Prostate gland (tissue), 2 donors: ENCODE results near the gene RUBCN. TPM values are rescaled to one million over a fixed set of nuclear protein-coding genes. Genes with fewer than 3 reads are reported as not detected.
"Not testable (repeated sequence)": the region's sequence is repeated elsewhere in the genome, so short reads cannot be mapped to it uniquely, and the experiment has no call there.

ENCODE experiments used
- DNase-seq: peaks from one replicate; pipeline ENCODE4 v3.0.0-alpha.2; 2019; ENCODE audit warnings: low spot score
- H3K27ac ChIP-seq, 2 donors: fragments of 200-600 bp; sonication (generic); 2 replicates each; pipeline ENCODE4 v1.5.1; 2017 to 2019
- H3K27me3 ChIP-seq: fragments of 200-600 bp; sonication (generic); replicated peaks from 2 replicates; pipeline ENCODE4 v1.5.1; 2019; ENCODE audit not compliant: insufficient read depth
- H3K36me3 ChIP-seq, 2 donors: fragments of 200-600 bp; sonication (generic); 1 replicate in 1 of 2; 2 replicates in 1 of 2; pipeline versions ENCODE4 v1.5.1 to v1.8.1; 2017 to 2019
- H3K4me1 ChIP-seq: fragments of 200-600 bp; sonication (generic); replicated peaks from 2 replicates; pipeline ENCODE4 v1.5.1; 2019
- H3K4me3 ChIP-seq, 2 donors: fragments of 200-600 bp; sonication (generic); 2 replicates each; pipeline ENCODE4 v1.5.1; 2017 to 2019
- H3K9me3 ChIP-seq: fragments of 200-600 bp; sonication (generic); 2 replicates; pipeline ENCODE4 v1.5.1; 2017
- CTCF ChIP-seq, 4 experiments: fragments of 200-600 bp in 2 of 4; fragments of 450-650 bp in 2 of 4; sonication (generic) in 2 of 4; IDR thresholded peaks; 1 replicate in 3 of 4; 2 replicates in 1 of 4; pipeline ENCODE4 v1.5.1; 2016 to 2019; ENCODE audit warnings: antibody characterized with exemption in 4 of 4, mild to moderate bottlenecking in 2 of 4, moderate library complexity in 2 of 4
- POLR2A ChIP-seq: fragments of 450-650 bp; IDR thresholded peaks from one replicate; pipeline ENCODE4 v1.6.1; 2016; ENCODE audit warnings: antibody characterized with exemption, mild to moderate bottlenecking
- POLR2AphosphoS5 ChIP-seq: sonication (generic); formaldehyde crosslinking; IDR thresholded peaks from one replicate; pipeline ENCODE4 v1.6.1; 2017; ENCODE audit warnings: antibody characterized with exemption
- WGBS: methylation state at CpG from one replicate; pipeline ENCODE4 v1.1.5; 2018; 5-methylcytosine and 5-hydroxymethylcytosine counted together
- intact Hi-C: fragments of 100-400 bp; cut with DNase I; formaldehyde crosslinking; loops from one replicate; pipeline ENCODE4 v1.14.2; 2022
- total RNA-seq, 2 donors: library from RNA; depleted of rRNA; stranded (reverse); fragments of >200 nt; gene quantifications; one replicate each; pipeline ENCODE4 v1.1.0, GENCODE V29; 2016

The RUBCN gene
- total RNA-seq, 2 donors from 2014 or later: 32.2 to 121 TPM

GRCh38 chr3:197736010-197736490 lies 654 bp downstream of the RUBCN start:
- DNase-seq: no peak
- 2% methylated on average over 17 of the region's 17 CpGs for WGBS

GRCh38 chr3:197734667-197735318 lies 1.9 kb downstream of the RUBCN start:
- Histone ChIP-seq H3K27me3 (no peaks in the 10 kb centered on the region), H3K9me3 (no peaks in the 10 kb centered on the region), H3K4me3 (no peak overlapping the region), H3K36me3 (no peaks in the 10 kb centered on the region), H3K4me1 (no peaks in the 10 kb centered on the region), H3K27ac (no peak overlapping the region)
- 91% methylated on average over 7 of the region's 7 CpGs for WGBS
- no peak for DNase-seq
- intact Hi-C loops: no loop called here
- no peak for TF ChIP-seq POLR2A
- TF ChIP-seq CTCF (IDR thresholded peaks at IDR 0.05): no peak
- no peak for TF ChIP-seq POLR2AphosphoS5

More at GRCh38 chr3:197736010-197736490, 654 bp downstream of the RUBCN start:
- Histone ChIP-seq H3K4me1 (no peaks in the 10 kb centered on the region), H3K27me3 (no peaks in the 10 kb centered on the region), H3K36me3 (no peaks in the 10 kb centered on the region), H3K9me3 (no peaks in the 10 kb centered on the region), H3K4me3 (peak overlapping the region; percentile 94 to 95), H3K27ac (peak overlapping the region; percentile 84 to 85)
- intact Hi-C loops: no loop called here
- TF ChIP-seq POLR2A: no peak
- TF ChIP-seq POLR2AphosphoS5: no peak
- no peak for TF ChIP-seq CTCF (IDR thresholded peaks at IDR 0.05)

- no peaks in the 10 kb centered on the region for H3K36me3 ChIP-seq
- no peaks in the 10 kb centered on the region for H3K9me3 ChIP-seq
- 92% methylated on average over 4 of the region's 4 CpGs for WGBS
- no peak overlapping the region for H3K4me3 ChIP-seq
- H3K27ac ChIP-seq: no peak overlapping the region
- DNase-seq: no peak
- TF ChIP-seq CTCF (IDR thresholded peaks at IDR 0.05): no peak
- TF ChIP-seq POLR2A: no peak
- no peak for TF ChIP-seq POLR2AphosphoS5
- H3K27me3 ChIP-seq: no peaks in the 10 kb centered on the region
- H3K4me1 ChIP-seq: no peaks in the 10 kb centered on the region
- intact Hi-C loops: no loop called here
These were observed 3.7 kb downstream of the RUBCN start for GRCh38 chr3:197733042-197733441.

- WGBS: 95% methylated on average over 13 of the region's 27 CpGs
- H3K4me3 ChIP-seq, H3K36me3 ChIP-seq, H3K27ac ChIP-seq, H3K9me3 ChIP-seq, H3K4me1 ChIP-seq, intact Hi-C loops, H3K27me3 ChIP-seq, DNase-seq: not testable (repeated sequence)
These were observed 5.2 kb downstream of the RUBCN start for GRCh38 chr3:197731483-197731882.

- DNase-seq, H3K36me3 ChIP-seq, H3K4me3 ChIP-seq, H3K4me1 ChIP-seq, H3K27me3 ChIP-seq, H3K9me3 ChIP-seq, intact Hi-C loops, H3K27ac ChIP-seq: not testable (repeated sequence)
- 93% methylated on average over 5 of the region's 5 CpGs for WGBS
These were observed 5.9 kb downstream of the RUBCN start for GRCh38 chr3:197730770-197731169.

- no peaks in the 10 kb centered on the region for H3K9me3 ChIP-seq
- H3K4me3 ChIP-seq: no peak overlapping the region
- no peak overlapping the region for H3K27ac ChIP-seq
- 91% methylated on average over 2 of the region's 2 CpGs for WGBS
- H3K27me3 ChIP-seq: no peaks in the 10 kb centered on the region
- H3K4me1 ChIP-seq: no peaks in the 10 kb centered on the region
- TF ChIP-seq CTCF (IDR thresholded peaks at IDR 0.05) (no peak), POLR2AphosphoS5 (no peak), POLR2A (no peak)
- intact Hi-C loops: no loop called here
- no peak for DNase-seq
- no peaks in the 10 kb centered on the region for H3K36me3 ChIP-seq
These were observed 6.5 kb downstream of the RUBCN start for GRCh38 chr3:197730200-197730599.
